HG03159 (cell line): ENCODE measurements around the gene KIF2C.

Experiments used
- ATAC-seq: cut with Tn5 transposase; IDR thresholded peaks from one replicate; pipeline ENCODE4 v1.9.1; 2021; ENCODE audit warnings: mild to moderate bottlenecking, moderate library complexity; ENCODE audit not compliant: unreplicated experiment

The KIF2C gene

DNA sequence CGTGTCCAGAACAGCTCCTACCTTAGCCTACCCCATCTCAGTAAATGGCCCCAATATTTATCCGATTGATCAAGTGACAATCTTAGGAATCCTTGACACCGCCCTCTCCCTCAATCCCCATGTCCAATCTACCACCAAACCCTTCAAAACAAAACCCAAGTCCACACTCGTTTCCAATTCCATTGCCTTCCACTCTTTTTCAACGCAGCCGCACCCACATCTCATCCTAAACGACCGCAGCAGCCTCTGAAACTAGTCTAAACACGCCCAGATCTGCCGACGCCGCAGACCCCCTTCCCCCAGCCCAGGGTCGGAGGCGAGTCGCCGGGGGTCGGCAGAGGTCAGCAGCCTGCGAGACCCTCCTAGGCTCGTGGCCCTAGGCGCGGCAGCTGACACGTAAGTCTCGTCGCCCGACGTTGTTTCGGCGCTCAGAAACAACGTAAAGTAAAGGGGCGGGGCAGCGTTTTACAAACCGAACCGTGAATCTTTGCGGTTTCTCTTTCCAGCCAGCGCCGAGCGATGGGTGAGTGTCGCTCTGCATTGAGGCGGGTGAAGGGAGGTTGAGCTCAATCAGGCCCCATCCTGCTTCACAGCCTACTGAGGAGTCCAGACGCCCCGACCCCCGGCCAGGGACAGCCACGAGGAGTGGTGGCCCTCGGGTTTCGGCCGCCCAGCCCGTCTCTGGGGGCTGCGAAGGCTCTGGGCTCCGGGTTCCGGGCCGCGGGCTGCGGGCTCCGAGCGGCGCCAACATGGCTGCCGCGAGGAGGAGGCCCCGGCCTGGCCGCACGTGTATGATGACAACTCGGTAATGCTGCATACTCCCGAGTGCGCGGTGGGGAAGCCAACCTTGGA is 35.7 kb downstream of the KIF2C start, which contains the start of gene RPS8:
RPS8 (plus strand) TSS at position 463 of the 852 bp plus-strand sequence; CDS start at position 520, 57 bp downstream.
- peak; percentile 78 for ATAC-seq

GRCh38 chr1:44775930-44776729 is 36.5 kb downstream of the KIF2C start:
- peak; percentile 27 for ATAC-seq

GRCh38 chr1:44776730-44777068 is 37.1 kb downstream of the KIF2C start:
- ATAC-seq, result no peak

DNA sequence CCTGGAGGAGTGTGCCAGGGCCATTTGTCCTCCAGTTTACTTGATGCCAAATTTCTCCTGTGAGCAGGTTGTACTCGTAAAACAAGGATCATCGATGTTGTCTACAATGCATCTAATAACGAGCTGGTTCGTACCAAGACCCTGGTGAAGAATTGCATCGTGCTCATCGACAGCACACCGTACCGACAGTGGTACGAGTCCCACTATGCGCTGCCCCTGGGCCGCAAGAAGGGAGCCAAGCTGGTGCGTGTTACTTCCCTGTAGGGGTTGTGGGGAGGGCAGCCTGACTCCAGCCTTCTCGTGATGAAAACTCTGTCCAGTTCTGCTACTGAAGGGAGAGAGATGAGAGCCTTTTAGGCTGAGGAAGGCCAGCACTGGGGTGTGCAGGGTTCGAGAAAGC is 37.9 kb downstream of the KIF2C start:
- no peak for ATAC-seq

GRCh38 chr1:44777969-44778635 is 38.5 kb downstream of the KIF2C start:
- ATAC-seq, result no peak

GRCh38 chr1:44778705-44779576 is 39.3 kb downstream of the KIF2C start:
- ATAC-seq, result no peak

DNA sequence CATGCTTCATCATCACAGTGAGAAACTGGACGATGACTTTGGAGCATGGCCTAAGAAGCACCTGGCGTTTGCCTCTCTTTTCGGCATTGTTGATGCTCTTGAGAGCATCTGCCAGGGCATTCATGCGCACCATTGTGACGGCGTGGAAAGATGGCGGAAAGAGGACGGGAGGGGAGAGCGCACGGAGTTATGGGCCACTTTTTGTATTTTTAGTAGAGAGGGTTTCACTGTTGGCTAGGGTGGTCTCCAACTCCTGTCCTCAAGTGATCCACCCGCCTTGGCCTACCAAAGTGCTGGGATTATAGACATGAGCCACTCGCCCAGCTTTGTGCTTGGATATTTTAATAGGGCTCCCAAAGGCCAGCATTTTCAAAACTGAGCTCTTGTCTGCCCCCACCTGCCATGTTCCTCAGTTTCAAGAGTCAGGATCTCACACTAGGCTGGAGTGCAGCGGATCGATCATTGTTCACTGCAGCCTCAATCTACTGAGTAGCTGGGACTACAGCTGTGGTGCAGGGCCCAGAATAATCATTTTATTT is 41.0 kb downstream of the KIF2C start:
- ATAC-seq, result no peak

DNA sequence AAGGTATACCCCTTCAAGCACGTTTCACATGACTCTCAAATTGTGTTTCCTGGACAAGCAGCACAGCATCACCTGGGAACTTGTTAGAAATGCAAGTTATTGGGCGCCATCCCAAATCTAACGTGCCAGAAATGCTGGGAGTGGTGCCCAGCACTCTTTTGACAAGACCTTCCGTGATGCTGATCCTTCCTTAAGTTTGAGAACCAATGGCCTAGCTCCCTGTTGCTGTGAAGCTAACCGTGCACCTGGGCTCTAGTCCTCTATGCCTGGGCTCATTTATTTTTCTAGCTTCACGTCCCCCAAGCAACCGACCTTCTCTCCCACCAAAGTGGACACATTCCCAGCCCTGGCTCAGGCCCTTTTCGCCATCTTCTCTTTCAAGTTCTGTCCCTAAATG is 44.1 kb downstream of the KIF2C start:
- ATAC-seq, result no peak

DNA sequence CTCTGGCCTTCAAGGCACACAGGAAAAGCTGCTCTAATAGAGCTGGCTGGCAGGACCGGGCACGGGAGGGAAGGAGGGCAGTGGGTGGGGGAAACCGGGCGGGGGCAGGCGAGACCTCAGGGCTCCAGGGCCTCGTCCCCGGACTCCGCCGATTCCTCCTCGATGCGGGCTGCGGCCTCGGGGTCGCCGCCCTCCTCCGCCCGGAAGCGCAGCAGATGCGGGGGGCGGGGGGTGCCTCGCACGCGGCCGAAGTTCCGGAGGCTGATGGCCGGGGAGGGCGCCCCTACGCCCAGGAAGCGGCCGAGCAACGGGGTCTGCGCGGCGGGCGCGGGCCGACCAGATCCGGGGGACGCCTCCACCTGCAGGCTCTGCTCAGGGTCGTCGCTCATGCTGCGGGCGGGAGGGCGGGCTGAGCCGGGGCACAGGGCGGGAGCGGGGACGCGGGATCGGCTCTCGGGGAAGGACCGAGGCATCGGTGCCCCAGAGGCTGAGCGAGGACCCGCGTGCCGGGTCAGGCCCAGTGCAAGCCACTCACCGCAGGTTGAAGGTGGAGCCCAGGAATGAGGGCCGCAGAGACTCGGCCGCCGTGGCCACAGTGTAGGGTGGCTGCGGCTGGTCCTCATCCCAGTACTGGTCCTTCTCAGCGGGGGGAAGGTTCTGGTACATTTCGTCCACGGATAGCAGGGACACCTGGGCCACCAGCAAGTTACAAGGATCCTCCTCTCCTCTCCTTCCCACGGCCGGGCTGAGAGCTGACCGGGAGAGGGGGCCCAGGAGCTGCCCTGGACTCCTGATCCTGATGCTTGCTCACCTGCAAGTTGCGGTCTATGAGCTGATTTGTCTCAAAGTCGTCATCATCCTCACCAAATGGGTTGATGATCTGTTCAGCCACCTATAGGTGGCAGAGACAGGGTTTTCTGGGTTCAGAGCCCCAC is 44.7 kb downstream of the KIF2C start:
- no peak for ATAC-seq

DNA sequence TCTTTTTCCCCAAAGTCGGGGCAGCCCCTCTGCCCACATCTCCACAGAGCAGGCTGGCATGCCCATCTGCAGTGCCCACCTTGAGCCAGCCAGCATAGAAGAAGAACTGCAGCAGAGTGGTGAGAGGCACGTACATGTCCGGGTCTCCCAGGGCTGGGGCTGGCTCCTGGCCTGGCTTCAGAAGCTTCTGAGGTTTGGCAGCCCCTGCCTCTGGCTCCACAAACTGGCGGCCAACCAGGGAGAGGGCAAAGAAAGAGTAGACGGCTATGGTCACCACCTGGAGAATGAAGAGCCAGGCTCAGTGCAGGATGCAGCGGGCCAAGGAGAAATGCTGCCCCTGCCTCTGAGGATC is 45.4 kb downstream of the KIF2C start:
- no peak for ATAC-seq

GRCh38 chr1:44785501-44786137 is 46.0 kb downstream of the KIF2C start:
- no peak for ATAC-seq

- ATAC-seq, result peak; percentile 51
These were observed 46.7 kb downstream of the KIF2C start for GRCh38 chr1:44786138-44786840.

DNA sequence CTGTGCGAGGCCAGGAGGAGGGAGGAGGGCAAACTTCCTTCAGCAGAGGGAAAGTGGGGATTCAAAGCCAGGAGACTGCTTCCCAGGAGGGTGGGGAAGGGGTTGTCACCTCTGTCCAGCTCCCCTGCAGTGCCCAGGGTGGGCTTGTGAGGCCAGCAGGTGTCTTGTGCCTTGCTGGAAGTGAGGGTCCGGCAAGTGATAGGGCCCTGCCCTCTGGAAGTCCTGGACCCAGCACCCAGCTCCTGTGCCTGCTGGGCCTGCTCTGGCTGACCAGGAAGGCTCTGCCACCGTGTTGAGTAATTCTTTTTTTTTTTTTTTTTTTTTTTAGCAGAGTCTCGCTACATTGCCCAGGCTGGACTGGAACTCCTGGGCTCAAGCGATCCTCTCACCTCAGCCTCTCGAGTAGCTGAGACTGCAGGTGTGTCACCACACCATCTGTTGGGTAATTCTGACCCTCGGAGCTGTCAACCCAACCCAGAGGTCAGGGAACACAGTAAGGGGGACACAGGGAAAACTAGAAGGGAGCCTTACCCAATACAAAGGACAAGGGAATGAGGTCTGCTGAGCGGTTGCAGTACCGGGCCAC is 47.3 kb downstream of the KIF2C start:
- ATAC-seq, result no peak

- no peak for ATAC-seq
These were observed 47.9 kb downstream of the KIF2C start for GRCh38 chr1:44787506-44787905.

- no peak for ATAC-seq
These were observed 48.7 kb downstream of the KIF2C start, which contains the start of gene BEST4 for GRCh38 chr1:44788120-44788860. BEST4 (minus strand) TSS chr1:44788170; CDS start chr1:44787705, 465 bp downstream.

DNA sequence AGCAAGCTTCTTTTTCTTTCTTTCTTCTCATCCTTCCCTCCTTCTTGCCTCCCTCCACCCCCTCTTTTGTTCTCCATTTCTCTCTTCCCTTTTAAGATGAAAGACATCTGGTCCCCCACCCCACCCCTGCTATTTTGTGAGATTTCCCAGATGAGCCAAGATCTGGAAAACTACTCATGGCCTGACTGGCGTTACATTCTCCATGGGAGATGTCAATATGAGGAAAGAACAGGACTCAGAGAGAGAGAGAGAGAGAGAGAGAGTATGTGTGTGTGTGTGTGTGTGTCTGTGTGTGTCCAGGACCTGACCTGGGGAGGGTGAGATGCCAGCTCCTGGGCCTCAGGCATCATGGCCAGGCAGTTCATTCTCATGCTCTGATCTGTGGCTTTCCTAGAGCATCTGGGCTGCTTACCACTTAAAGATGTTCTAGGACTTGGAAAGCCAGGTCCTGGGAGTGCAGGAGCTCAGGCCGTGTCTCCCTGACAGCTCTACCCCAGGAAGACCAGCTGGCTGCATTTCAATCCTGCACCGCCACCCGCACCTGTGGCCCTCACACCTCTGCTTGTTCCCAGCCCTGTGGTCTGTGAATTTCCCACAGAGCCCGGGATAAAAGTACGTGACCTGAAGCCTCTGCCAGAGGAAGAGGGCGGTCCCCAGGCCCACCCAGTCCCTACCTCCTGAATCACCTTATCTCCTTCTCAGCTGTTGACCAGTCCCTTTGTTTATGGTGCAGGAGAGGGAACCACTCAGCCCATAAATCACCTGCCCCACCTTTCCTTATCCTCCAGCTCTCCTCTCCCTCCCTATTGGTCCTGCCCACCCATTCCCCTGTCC is 51.5 kb downstream of the KIF2C start:
- ATAC-seq, result no peak
